WTC11 (cell line): ENCODE measurements around the gene DFFB. TPM values are rescaled to one million over a fixed set of nuclear protein-coding genes. Genes with fewer than 3 reads are reported as not detected.

ENCODE experiments used
- ATAC-seq: fragments of 200-7000 bp; cut with Tn5 transposase; 2 replicates; pipeline ENCODE4 v1.10.0; 2021; ENCODE audit warnings: mild to moderate bottlenecking, moderate library complexity
- CTCF ChIA-PET: fragments of 300-600 bp; sonication (Branson Sonifier 250); formaldehyde crosslinking; loops from one replicate; lab custom pipeline; 2021; ENCODE audit warnings: antibody characterized with exemption; lab: Charles Lee
- POLR2A ChIA-PET: fragments of 350-600 bp; sonication (Branson Sonifier 250); formaldehyde crosslinking; loops from one replicate; lab custom pipeline; 2021; ENCODE audit warnings: antibody characterized with exemption; lab: Charles Lee
- DNase-seq: peaks from one replicate; pipeline ENCODE4 v3.0.0; 2021; ENCODE audit warnings: low spot score
- H3K27ac Mint-ChIP-seq: 2 replicates; pipeline ENCODE4 v1.8.0; 2021; ENCODE audit warnings: mixed read lengths
- H3K27me3 Mint-ChIP-seq: 2 replicates; pipeline ENCODE4 v1.8.0; 2021; ENCODE audit warnings: low read depth, mild to moderate bottlenecking, moderate library complexity, mixed read lengths
- H3K36me3 Mint-ChIP-seq: 2 replicates; pipeline ENCODE4 v1.8.0; 2021; ENCODE audit warnings: mixed read lengths
- H3K4me1 Mint-ChIP-seq: 2 replicates; pipeline ENCODE4 v1.8.0; 2022; ENCODE audit warnings: mixed read lengths
- H3K4me3 Mint-ChIP-seq: 2 replicates; pipeline ENCODE4 v1.8.0; 2021; ENCODE audit warnings: mild to moderate bottlenecking, moderate library complexity, mixed read lengths
- H3K9me3 Mint-ChIP-seq: 2 replicates; pipeline ENCODE4 v1.8.0; 2021; ENCODE audit warnings: mixed read lengths
- ATF2 ChIP-seq: sonication (generic); formaldehyde crosslinking; IDR thresholded peaks from 2 replicates; pipeline ENCODE4 v1.8.1; 2022; ENCODE audit warnings: low read depth, missing genetic modification reagents, borderline replicate concordance
- CBFB ChIP-seq: sonication (generic); formaldehyde crosslinking; IDR thresholded peaks from 2 replicates; pipeline ENCODE4 v1.8.1; 2022; ENCODE audit warnings: mild to moderate bottlenecking, low read depth, missing genetic modification reagents
- CDX4 ChIP-seq: fragments of 250-450 bp; sonication (Bioruptor Pico); IDR thresholded peaks from 2 replicates; pipeline ENCODE4 v1.9.0; 2021; ENCODE audit warnings: moderate library complexity, mild to moderate bottlenecking, inconsistent platforms, borderline replicate concordance
- CREM ChIP-seq: sonication (generic); formaldehyde crosslinking; IDR thresholded peaks from 2 replicates; pipeline ENCODE4 v1.8.1; 2022; ENCODE audit warnings: mild to moderate bottlenecking, missing genetic modification reagents, moderate library complexity
- E2F1 ChIP-seq: sonication (generic); formaldehyde crosslinking; IDR thresholded peaks from 2 replicates; pipeline ENCODE4 v1.8.0; 2022; ENCODE audit warnings: mild to moderate bottlenecking, missing genetic modification reagents
- ELF4 ChIP-seq: sonication (generic); formaldehyde crosslinking; IDR thresholded peaks from 2 replicates; pipeline ENCODE4 v1.8.1; 2022; ENCODE audit warnings: low read depth, mild to moderate bottlenecking, moderate library complexity, missing genetic modification reagents
- ESRRA ChIP-seq: sonication (generic); formaldehyde crosslinking; IDR thresholded peaks from 2 replicates; pipeline ENCODE4 v1.8.1; 2022; ENCODE audit warnings: mild to moderate bottlenecking, missing genetic modification reagents, borderline replicate concordance
- ETV6 ChIP-seq: sonication (generic); formaldehyde crosslinking; IDR thresholded peaks from 2 replicates; pipeline ENCODE4 v1.8.1; 2022; ENCODE audit warnings: mild to moderate bottlenecking, missing genetic modification reagents
- FOXK1 ChIP-seq: sonication (generic); formaldehyde crosslinking; IDR thresholded peaks from 2 replicates; pipeline ENCODE4 v1.8.0; 2022; ENCODE audit warnings: mild to moderate bottlenecking, moderate library complexity, missing genetic modification reagents
- FOXP1 ChIP-seq: sonication (generic); formaldehyde crosslinking; IDR thresholded peaks from 2 replicates; pipeline ENCODE4 v1.8.0; 2022; ENCODE audit warnings: missing genetic modification reagents, mild to moderate bottlenecking, moderate library complexity, borderline replicate concordance
- HMGA2 ChIP-seq: fragments of 250-450 bp; sonication (Bioruptor Pico); IDR thresholded peaks from 2 replicates; pipeline ENCODE4 v1.4.0; 2021; ENCODE audit warnings: mild to moderate bottlenecking, moderate library complexity
- HMGXB4 ChIP-seq: sonication (generic); formaldehyde crosslinking; IDR thresholded peaks from 2 replicates; pipeline ENCODE4 v1.8.1; 2023; ENCODE audit warnings: mild to moderate bottlenecking, moderate library complexity, missing genetic modification reagents
- JAZF1 ChIP-seq: fragments of 250-450 bp; sonication (Bioruptor Pico); IDR thresholded peaks from 2 replicates; pipeline ENCODE4 v1.9.0; 2021; ENCODE audit warnings: moderate library complexity, mild to moderate bottlenecking, inconsistent platforms
- JUN ChIP-seq: sonication (generic); formaldehyde crosslinking; IDR thresholded peaks from 2 replicates; pipeline ENCODE4 v1.8.0; 2023; ENCODE audit warnings: mild to moderate bottlenecking, missing genetic modification reagents
- MAX ChIP-seq: sonication (generic); formaldehyde crosslinking; IDR thresholded peaks from 2 replicates; pipeline ENCODE4 v1.8.0; 2022; ENCODE audit warnings: mild to moderate bottlenecking, missing genetic modification reagents
- MXD4 ChIP-seq: fragments of 250-450 bp; sonication (Bioruptor Pico); IDR thresholded peaks from 2 replicates; pipeline ENCODE4 v1.8.0; 2021; ENCODE audit warnings: mild to moderate bottlenecking, moderate library complexity, borderline replicate concordance
- NFYB ChIP-seq: sonication (generic); formaldehyde crosslinking; conservative IDR thresholded peaks from 2 replicates; pipeline ENCODE4 v1.8.0; 2022; ENCODE audit warnings: low read depth, missing genetic modification reagents
- PRDM15 ChIP-seq: sonication (generic); formaldehyde crosslinking; IDR thresholded peaks from 2 replicates; pipeline ENCODE4 v1.8.0; 2022; ENCODE audit warnings: missing genetic modification reagents
- SOX15 ChIP-seq: fragments of 250-450 bp; sonication (Bioruptor Pico); IDR thresholded peaks from 2 replicates; pipeline ENCODE4 v1.9.0; 2021; ENCODE audit warnings: mild to moderate bottlenecking
- TEAD4 ChIP-seq: sonication (generic); formaldehyde crosslinking; IDR thresholded peaks from 2 replicates; pipeline ENCODE4 v1.8.0; 2022; ENCODE audit warnings: mild to moderate bottlenecking, missing genetic modification reagents
- ZBTB43 ChIP-seq: sonication (generic); formaldehyde crosslinking; IDR thresholded peaks from 2 replicates; pipeline ENCODE4 v1.8.1; 2023; ENCODE audit warnings: mild to moderate bottlenecking, missing genetic modification reagents
- ZNF138 ChIP-seq: sonication (generic); formaldehyde crosslinking; conservative IDR thresholded peaks from 2 replicates; pipeline ENCODE4 v1.8.1; 2022; ENCODE audit warnings: mild to moderate bottlenecking, moderate library complexity, missing genetic modification reagents
- ZNF396 ChIP-seq: fragments of 250-450 bp; sonication (Bioruptor Pico); IDR thresholded peaks from 2 replicates; pipeline ENCODE4 v1.8.0; 2021; ENCODE audit warnings: mild to moderate bottlenecking, moderate library complexity, borderline replicate concordance
- ZSCAN18 ChIP-seq: fragments of 250-450 bp; sonication (Bioruptor Pico); IDR thresholded peaks from 2 replicates; pipeline ENCODE4 v2.1.2; 2022; ENCODE audit warnings: mild to moderate bottlenecking, moderate library complexity
- total RNA-seq: library from RNA; stranded (reverse); gene quantifications from 3 replicates; pipeline ENCODE4 v1.2.3, GENCODE V29; 2021

The DFFB gene
- total RNA-seq, 1 experiment from 2014 or later = 9.2 TPM

- peaks cover 54% of the 10 kb centered on the region for H3K36me3 Mint-ChIP-seq
- no peak for ATAC-seq
- TF ChIP-seq TEAD4 (no peak), JAZF1 (CRISPR knock-in tag) (no peak), SOX15 (CRISPR knock-in tag) (no peak), NFYB (CRISPR knock-in tag) (no peak), ATF2 (CRISPR knock-in tag) (no peak), FOXK1 (CRISPR knock-in tag) (no peak), ZNF396 (CRISPR knock-in tag) (no peak), MAX (CRISPR knock-in tag) (no peak), HMGA2 (no peak), CDX4 (CRISPR knock-in tag) (no peak), ZBTB43 (CRISPR knock-in tag) (no peak), FOXP1 (no peak), MXD4 (CRISPR knock-in tag) (no peak), ESRRA (CRISPR knock-in tag) (no peak), PRDM15 (CRISPR knock-in tag) (no peak), HMGXB4 (no peak), ELF4 (CRISPR knock-in tag) (no peak), ZNF138 (CRISPR knock-in tag) (no peak)
Observed at GRCh38 chr1:3871451-3871805, 14.2 kb downstream of the DFFB start.

GRCh38 chr1:3872546-3872945, 15.3 kb downstream of the DFFB start:
- Mint-ChIP-seq H3K4me3 (no peak overlapping the region), H3K4me1 (no peaks in the 10 kb centered on the region), H3K36me3 (peaks cover 46% of the 10 kb centered on the region), H3K27ac (no peak overlapping the region), H3K27me3 (no peaks in the 10 kb centered on the region), H3K9me3 (peaks cover 8% of the 10 kb centered on the region)
- DNase-seq (no peak), ATAC-seq (no peak)
- POLR2A ChIA-PET = no interaction called here
- CTCF ChIA-PET = no interaction called here
- TF ChIP-seq JUN = no peak
- no peak for TF ChIP-seq E2F1 (CRISPR knock-in tag)
- no peak for TF ChIP-seq ETV6 (CRISPR knock-in tag)
- no peak for TF ChIP-seq CBFB (CRISPR knock-in tag)
- no peak for TF ChIP-seq CREM (CRISPR knock-in tag)
- no peak for TF ChIP-seq ZSCAN18 (CRISPR knock-in tag)

More at GRCh38 chr1:3871451-3871805, 14.2 kb downstream of the DFFB start:
- Mint-ChIP-seq H3K27ac (no peak overlapping the region), H3K4me1 (no peaks in the 10 kb centered on the region), H3K27me3 (no peaks in the 10 kb centered on the region), H3K4me3 (no peak overlapping the region), H3K9me3 (peaks cover 11% of the 10 kb centered on the region)
- ChIA-PET POLR2A (no interaction called here), CTCF (no interaction called here)
- no peak for DNase-seq
